SK-N-SH treated with all-trans-retinoic acid at 6 μM for 48 hours (cell line): Measurements from ENCODE around the gene GZMM.

Experiments
- ATAC-seq: fragments of 200-7000 bp; cut with Tn5 transposase; 3 replicates; pipeline ENCODE4 v1.9.1; 2020; ENCODE audit warnings: mild to moderate bottlenecking, moderate library complexity
- ARNTL ChIP-seq: fragments of 450-650 bp; formaldehyde crosslinking; IDR thresholded peaks from 2 replicates; pipeline ENCODE4 v1.5.0; 2020; ENCODE audit warnings: low read depth, mild to moderate bottlenecking, moderate library complexity, borderline replicate concordance
- BACH2 ChIP-seq: fragments of 250-450 bp; sonication (Bioruptor Pico); IDR thresholded peaks from 2 replicates; pipeline ENCODE4 v1.9.0; 2021; ENCODE audit warnings: mild to moderate bottlenecking, borderline replicate concordance
- CSDC2 ChIP-seq: fragments of 250-450 bp; sonication (Bioruptor Pico); IDR thresholded peaks from 2 replicates; pipeline ENCODE4 v1.5.0; 2020; ENCODE audit warnings: mild to moderate bottlenecking, moderate library complexity
- ESRRG ChIP-seq: fragments of 250-450 bp; sonication (Bioruptor Pico); IDR thresholded peaks from 2 replicates; pipeline ENCODE4 v1.6.1; 2021; ENCODE audit warnings: mild to moderate bottlenecking
- GLIS3 ChIP-seq: fragments of 250-450 bp; sonication (Bioruptor Pico); IDR thresholded peaks from 2 replicates; pipeline ENCODE4 v1.5.0; 2020; ENCODE audit warnings: mild to moderate bottlenecking, moderate library complexity
- OSR1 ChIP-seq: fragments of 250-450 bp; sonication (Bioruptor Pico); IDR thresholded peaks from 2 replicates; pipeline ENCODE4 v1.8.0; 2022; ENCODE audit warnings: moderate library complexity, mild to moderate bottlenecking, inconsistent platforms
- PPARA ChIP-seq: fragments of 250-450 bp; sonication (Bioruptor Pico); IDR thresholded peaks from 2 replicates; pipeline ENCODE4 v1.5.0; 2020; ENCODE audit warnings: mild to moderate bottlenecking, borderline replicate concordance
- RARB ChIP-seq: fragments of 250-450 bp; sonication (Bioruptor Pico); IDR thresholded peaks from 2 replicates; pipeline ENCODE4 v1.8.0; 2021; ENCODE audit warnings: mild to moderate bottlenecking, moderate library complexity
- SNAI2 ChIP-seq: fragments of 250-450 bp; sonication (Bioruptor Pico); IDR thresholded peaks from 2 replicates; pipeline ENCODE4 v1.5.0; 2020; ENCODE audit warnings: mild to moderate bottlenecking, moderate library complexity
- TCF4 ChIP-seq: fragments of 250-450 bp; sonication (Bioruptor Pico); IDR thresholded peaks from 2 replicates; pipeline ENCODE4 v1.8.0; 2021; ENCODE audit warnings: mild to moderate bottlenecking, moderate library complexity, borderline replicate concordance
- ZC3H10 ChIP-seq: fragments of 250-450 bp; sonication (Bioruptor Pico); IDR thresholded peaks from 2 replicates; pipeline ENCODE4 v1.5.1; 2021; ENCODE audit warnings: mild to moderate bottlenecking, moderate library complexity
- ZFP3 ChIP-seq: fragments of 250-450 bp; sonication (Bioruptor Pico); IDR thresholded peaks from 2 replicates; pipeline ENCODE4 v1.5.0; 2020; ENCODE audit warnings: mild to moderate bottlenecking, moderate library complexity
- ZFP30 ChIP-seq: fragments of 450-650 bp; formaldehyde crosslinking; IDR thresholded peaks from 2 replicates; pipeline ENCODE4 v1.5.0; 2022; ENCODE audit warnings: mild to moderate bottlenecking, moderate library complexity
- ZNF565 ChIP-seq: fragments of 450-650 bp; formaldehyde crosslinking; conservative IDR thresholded peaks from 2 replicates; pipeline ENCODE4 v1.5.0; 2020; ENCODE audit warnings: low read depth, mild to moderate bottlenecking, moderate library complexity
- ZNF70 ChIP-seq: fragments of 450-650 bp; formaldehyde crosslinking; IDR thresholded peaks from 2 replicates; pipeline ENCODE4 v1.5.0; 2020; ENCODE audit warnings: mild to moderate bottlenecking, moderate library complexity
- ZNF8 ChIP-seq: fragments of 450-650 bp; formaldehyde crosslinking; IDR thresholded peaks from 2 replicates; pipeline ENCODE4 v1.5.0; 2020; ENCODE audit warnings: mild to moderate bottlenecking, moderate library complexity
- TF ChIP-seq, protein P1 (sequence below): fragments of 250-450 bp; sonication (Bioruptor Pico); IDR thresholded peaks from 2 replicates; pipeline ENCODE4 v1.8.0; 2021; ENCODE audit warnings: low read depth, mild to moderate bottlenecking, moderate library complexity, borderline replicate concordance
- TF ChIP-seq, protein P2 (sequence below): fragments of 250-450 bp; sonication (Bioruptor Pico); IDR thresholded peaks from 2 replicates; pipeline ENCODE4 v1.5.1; 2020; ENCODE audit warnings: low read depth, mild to moderate bottlenecking, moderate library complexity
- TF ChIP-seq, protein P3 (sequence below): fragments of 250-450 bp; sonication (Bioruptor Pico); IDR thresholded peaks from 2 replicates; pipeline ENCODE4 v1.8.0; 2020; ENCODE audit warnings: mild to moderate bottlenecking, moderate library complexity, borderline replicate concordance
- TF ChIP-seq, protein P4 (sequence below): fragments of 250-450 bp; sonication (Bioruptor Pico); IDR thresholded peaks from 2 replicates; pipeline ENCODE4 v1.5.0; 2020; ENCODE audit warnings: mild to moderate bottlenecking, moderate library complexity

Gene GZMM

DNA sequence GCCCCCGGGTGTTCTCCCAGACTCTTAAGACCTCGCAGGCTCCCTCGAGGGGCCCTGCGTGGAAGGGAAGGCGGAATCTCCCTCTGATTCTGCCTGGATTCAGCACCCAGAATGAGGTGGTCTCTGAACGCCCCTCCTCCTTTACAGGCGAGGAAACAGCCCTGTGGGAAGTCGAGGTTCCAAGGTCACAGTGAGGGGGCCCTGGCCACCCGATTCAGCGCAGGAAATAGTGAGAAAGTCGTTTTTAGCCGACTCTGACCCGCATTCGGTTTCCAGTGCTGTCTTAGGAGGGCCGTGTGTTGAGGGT is 29.6 kb downstream of the GZMM start:
- no peak for ATAC-seq
- TF ChIP-seq, protein P1, sequence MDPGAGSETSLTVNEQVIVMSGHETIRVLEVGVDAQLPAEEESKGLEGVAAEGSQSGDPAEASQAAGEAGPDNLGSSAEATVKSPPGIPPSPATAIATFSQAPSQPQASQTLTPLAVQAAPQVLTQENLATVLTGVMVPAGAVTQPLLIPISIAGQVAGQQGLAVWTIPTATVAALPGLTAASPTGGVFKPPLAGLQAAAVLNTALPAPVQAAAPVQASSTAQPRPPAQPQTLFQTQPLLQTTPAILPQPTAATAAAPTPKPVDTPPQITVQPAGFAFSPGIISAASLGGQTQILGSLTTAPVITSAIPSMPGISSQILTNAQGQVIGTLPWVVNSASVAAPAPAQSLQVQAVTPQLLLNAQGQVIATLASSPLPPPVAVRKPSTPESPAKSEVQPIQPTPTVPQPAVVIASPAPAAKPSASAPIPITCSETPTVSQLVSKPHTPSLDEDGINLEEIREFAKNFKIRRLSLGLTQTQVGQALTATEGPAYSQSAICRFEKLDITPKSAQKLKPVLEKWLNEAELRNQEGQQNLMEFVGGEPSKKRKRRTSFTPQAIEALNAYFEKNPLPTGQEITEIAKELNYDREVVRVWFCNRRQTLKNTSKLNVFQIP (CRISPR knock-in tag): no peak
- TF ChIP-seq ZNF8 (CRISPR knock-in tag): no peak
- TF ChIP-seq ZFP30 (CRISPR knock-in tag): no peak
- no peak for TF ChIP-seq RARB (CRISPR knock-in tag)

DNA sequence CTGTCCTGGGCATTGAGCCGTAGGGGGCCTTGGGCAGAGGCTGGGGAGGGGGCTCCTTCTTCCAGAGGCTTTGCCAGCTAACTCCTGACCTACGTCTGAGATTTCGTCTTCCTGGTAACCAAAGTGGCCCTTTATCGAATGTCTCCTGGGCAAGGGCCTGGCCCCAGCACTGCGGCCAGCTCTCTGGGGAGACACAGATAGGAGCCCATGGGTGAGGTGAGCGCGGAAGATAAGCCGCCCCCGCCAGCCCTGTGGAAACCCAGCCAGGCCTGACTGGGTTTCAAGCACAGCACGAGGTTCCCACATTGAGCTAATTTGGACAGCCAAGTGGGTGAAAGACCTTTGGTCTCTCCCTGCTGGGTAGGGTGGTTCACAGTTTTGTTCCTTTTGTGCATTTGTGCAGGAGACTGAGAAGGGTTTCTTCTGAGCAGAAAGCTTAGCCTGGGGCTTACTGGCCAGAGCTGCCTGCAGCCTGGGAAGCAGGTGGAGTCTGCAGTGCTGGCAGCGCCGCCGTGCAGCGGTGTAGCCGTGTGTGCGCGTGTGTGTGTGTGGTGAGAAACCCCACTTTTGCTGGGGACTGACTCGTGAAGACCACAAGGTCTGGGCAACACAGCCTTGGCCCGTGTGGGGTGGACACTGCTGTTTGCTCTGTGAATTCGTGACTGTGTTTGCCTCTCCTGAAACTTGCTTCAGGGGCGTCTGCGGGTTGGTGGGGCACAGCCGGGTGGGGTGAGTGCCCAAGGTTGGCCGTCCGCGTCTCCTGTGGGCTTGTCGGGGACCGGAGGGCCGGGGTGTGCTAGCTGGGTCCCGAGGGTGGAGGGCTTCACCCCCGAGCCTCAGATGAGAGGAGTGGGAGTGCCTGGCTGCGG is 31.0 kb downstream of the GZMM start:
- TF ChIP-seq, protein P2, sequence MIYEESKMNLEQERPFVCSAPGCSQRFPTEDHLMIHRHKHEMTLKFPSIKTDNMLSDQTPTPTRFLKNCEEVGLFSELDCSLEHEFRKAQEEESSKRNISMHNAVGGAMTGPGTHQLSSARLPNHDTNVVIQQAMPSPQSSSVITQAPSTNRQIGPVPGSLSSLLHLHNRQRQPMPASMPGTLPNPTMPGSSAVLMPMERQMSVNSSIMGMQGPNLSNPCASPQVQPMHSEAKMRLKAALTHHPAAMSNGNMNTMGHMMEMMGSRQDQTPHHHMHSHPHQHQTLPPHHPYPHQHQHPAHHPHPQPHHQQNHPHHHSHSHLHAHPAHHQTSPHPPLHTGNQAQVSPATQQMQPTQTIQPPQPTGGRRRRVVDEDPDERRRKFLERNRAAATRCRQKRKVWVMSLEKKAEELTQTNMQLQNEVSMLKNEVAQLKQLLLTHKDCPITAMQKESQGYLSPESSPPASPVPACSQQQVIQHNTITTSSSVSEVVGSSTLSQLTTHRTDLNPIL: no peak
- TF ChIP-seq, protein P3, sequence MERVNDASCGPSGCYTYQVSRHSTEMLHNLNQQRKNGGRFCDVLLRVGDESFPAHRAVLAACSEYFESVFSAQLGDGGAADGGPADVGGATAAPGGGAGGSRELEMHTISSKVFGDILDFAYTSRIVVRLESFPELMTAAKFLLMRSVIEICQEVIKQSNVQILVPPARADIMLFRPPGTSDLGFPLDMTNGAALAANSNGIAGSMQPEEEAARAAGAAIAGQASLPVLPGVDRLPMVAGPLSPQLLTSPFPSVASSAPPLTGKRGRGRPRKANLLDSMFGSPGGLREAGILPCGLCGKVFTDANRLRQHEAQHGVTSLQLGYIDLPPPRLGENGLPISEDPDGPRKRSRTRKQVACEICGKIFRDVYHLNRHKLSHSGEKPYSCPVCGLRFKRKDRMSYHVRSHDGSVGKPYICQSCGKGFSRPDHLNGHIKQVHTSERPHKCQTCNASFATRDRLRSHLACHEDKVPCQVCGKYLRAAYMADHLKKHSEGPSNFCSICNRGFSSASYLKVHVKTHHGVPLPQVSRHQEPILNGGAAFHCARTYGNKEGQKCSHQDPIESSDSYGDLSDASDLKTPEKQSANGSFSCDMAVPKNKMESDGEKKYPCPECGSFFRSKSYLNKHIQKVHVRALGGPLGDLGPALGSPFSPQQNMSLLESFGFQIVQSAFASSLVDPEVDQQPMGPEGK (CRISPR knock-in tag): no peak
- TF ChIP-seq ZNF70 (CRISPR knock-in tag) (no peak), TCF4 (no peak), BACH2 (CRISPR knock-in tag) (no peak), ARNTL (CRISPR knock-in tag) (no peak), ZNF565 (no peak), PPARA (CRISPR knock-in tag) (no peak), ZFP30 (CRISPR knock-in tag) (no peak), ZC3H10 (no peak), GLIS3 (CRISPR knock-in tag) (no peak), OSR1 (no peak), SNAI2 (no peak), ESRRG (no peak), ZFP3 (no peak), CSDC2 (CRISPR knock-in tag) (no peak)
- TF ChIP-seq, protein P1 (CRISPR knock-in tag): no peak
- TF ChIP-seq, protein P4, sequence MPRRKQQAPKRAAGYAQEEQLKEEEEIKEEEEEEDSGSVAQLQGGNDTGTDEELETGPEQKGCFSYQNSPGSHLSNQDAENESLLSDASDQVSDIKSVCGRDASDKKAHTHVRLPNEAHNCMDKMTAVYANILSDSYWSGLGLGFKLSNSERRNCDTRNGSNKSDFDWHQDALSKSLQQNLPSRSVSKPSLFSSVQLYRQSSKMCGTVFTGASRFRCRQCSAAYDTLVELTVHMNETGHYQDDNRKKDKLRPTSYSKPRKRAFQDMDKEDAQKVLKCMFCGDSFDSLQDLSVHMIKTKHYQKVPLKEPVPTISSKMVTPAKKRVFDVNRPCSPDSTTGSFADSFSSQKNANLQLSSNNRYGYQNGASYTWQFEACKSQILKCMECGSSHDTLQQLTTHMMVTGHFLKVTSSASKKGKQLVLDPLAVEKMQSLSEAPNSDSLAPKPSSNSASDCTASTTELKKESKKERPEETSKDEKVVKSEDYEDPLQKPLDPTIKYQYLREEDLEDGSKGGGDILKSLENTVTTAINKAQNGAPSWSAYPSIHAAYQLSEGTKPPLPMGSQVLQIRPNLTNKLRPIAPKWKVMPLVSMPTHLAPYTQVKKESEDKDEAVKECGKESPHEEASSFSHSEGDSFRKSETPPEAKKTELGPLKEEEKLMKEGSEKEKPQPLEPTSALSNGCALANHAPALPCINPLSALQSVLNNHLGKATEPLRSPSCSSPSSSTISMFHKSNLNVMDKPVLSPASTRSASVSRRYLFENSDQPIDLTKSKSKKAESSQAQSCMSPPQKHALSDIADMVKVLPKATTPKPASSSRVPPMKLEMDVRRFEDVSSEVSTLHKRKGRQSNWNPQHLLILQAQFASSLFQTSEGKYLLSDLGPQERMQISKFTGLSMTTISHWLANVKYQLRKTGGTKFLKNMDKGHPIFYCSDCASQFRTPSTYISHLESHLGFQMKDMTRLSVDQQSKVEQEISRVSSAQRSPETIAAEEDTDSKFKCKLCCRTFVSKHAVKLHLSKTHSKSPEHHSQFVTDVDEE (CRISPR knock-in tag): no peak
- TF ChIP-seq, all 23 proteins: peak for 0
- ATAC-seq: peak; percentile 49
